Effector CD8-positive, alpha-beta T cell (primary cell): ENCODE measurements around the gene PDIK1L.

Experiments used
- DNase-seq: peaks from one replicate; lab custom pipeline; 2025; lab: John Stamatoyannopoulos, UW
- total RNA-seq, 4 experiments: gene quantifications; one replicate each; lab custom pipeline; 2026; lab: John Stamatoyannopoulos, UW

The PDIK1L gene
- total RNA-seq = 31.0 to 66.7 (median 43.3) reads per million in 4 experiments

DNA sequence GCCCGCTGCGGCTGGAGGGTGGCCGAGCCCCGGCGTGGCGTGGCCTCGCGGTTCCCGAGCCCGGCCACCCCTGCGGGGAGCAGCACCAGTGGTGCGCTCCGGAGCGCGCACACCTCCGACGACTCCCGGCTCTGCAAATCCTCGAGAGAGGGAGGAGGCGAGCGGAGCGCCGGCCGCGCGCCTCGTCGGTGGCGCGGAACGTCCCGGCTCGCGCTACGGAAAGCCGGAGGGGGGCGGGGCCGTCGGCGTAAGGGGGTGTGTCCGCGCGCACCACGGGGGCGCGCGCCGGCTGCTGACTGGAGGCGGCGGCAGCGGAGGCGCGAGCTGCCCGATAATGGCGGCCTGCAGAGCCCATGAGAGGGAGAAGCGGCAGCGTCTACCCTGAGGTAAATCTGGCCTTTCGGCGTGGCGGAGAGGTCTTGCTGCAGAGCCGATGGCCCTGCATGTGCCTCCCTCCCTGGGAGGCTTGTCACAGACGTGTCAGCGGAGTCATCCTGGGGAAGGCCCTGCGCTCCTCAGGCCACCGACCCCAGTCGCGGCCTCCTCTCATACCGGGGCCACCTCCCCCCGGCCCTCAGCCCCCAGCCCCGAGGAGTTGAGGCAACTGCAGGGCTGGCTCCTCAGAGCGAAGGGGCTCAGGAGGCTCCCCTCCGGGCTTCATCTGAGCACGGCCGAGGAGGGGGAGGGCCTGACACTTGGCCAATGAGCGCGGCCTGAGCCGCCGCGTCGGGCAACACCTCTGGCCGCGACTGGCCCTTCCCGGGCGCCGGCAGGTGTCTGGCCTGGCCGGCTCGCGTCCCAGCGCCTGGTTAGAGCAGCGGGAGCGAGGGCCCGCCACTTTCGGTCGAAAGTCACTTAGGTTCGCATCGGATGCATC is at the start of gene PDIK1L:
TSS of gene PDIK1L (plus strand) at position 295 of the 877 bp plus-strand sequence. CDS start 2,485 bp downstream, outside the sequence.
- peak; percentile 91 for DNase-seq

DNA sequence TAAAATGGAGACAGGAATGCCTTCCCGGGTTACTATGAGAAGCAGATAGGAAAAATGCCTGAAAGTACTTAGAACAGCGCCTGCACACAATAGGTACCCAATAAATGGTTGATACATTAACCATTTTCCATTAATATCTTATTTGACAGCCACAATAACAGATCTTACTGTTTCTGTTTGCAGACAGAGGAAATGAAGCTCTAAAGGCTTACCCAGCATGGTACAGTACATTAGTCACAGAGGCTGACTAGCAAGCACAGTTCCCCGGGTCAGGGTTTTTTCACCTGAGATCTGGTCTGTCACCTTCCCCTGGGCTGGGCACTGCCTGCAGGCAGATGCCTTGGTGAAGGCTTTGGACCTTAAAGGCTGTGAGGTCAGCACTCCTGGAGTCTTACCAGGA is 47.1 kb upstream of the PDIK1L start:
- DNase-seq = no peak

DNA sequence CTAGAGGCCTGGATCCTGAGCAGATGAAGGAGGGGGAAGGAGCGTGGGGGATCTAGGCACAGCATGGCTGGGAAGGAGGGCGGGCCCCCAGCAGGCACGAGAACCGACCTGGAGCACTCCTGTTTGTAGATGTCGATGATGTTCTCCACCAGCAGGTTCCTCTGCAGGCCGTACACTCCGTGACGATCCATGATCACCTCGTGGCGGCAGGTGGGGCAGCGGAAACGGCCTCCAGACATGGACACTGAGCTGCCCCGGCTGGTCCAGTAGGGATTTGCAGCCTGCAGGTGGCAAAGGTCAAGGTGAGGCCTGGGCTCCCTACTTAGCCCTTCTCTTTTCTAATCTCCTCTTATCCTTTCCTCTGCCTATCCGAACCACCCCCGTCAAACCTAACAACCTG is 45.5 kb upstream of the PDIK1L start:
- DNase-seq = no peak

DNA sequence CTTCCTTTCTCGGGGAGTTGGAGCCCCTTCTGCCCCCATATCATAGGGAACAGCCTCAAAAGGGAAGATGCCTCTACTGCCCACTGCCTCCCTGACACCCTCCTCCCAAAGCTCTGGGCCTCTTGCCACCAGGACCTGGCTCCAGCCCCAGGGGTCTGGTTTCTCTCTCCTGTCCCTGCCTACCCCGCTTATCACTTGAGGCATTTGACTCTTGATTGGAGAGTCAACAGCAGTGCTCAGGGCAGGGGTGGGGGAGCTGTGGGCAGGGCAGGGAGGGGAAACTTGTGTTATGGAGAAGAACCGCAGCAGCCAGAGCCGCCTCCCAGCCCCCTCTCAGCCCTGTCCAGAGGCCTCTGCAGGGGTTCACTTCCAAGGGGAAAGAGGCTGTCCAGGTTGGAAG is 44.8 kb upstream of the PDIK1L start:
- DNase-seq = no peak

DNA sequence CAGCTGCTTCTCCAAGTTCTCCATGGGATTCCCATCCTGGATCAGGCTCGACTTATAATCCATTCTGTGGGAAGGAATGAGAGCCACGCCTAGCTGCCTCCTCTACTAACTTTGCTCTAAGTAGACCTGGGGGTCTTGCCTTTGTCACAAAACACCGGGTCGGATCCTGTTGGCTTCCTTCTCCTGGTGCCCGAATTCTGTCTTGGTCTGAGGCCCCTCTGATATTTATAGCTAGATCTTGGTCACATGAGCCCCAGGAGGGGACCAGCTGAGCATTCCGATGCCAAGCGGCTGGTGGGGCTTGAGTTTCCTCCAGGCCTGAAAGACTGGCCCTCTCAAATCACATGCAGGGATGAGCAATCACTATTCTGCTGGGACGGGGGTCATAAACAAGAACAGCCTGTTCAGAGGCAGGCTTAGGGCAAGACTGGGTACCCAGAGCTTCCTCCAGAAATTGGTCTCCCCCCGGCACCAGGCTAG is 44.2 kb upstream of the PDIK1L start, which contains the start of gene TRIM63:
TSS of gene TRIM63 (minus strand) at position 199 of the 480 bp plus-strand sequence. CDS start at position 63, 136 bp downstream.
- no peak for DNase-seq

DNA sequence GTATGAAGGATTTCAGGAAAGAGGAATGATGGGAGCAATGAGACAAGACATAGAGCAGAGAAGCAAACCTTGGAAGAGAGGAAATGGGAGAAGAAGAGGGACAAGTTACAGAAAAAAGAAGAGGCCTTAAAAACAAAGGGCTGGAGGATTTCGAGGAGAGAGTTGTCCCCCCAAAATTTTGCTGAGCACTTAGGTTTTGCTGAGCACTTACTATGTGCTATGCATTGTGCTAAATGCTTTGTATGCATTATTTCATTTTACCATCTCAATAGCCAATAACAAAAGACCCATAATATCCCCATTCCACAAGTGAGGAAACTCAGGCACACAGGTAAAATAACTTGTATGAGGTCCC is 41.7 kb upstream of the PDIK1L start:
- DNase-seq = no peak

DNA sequence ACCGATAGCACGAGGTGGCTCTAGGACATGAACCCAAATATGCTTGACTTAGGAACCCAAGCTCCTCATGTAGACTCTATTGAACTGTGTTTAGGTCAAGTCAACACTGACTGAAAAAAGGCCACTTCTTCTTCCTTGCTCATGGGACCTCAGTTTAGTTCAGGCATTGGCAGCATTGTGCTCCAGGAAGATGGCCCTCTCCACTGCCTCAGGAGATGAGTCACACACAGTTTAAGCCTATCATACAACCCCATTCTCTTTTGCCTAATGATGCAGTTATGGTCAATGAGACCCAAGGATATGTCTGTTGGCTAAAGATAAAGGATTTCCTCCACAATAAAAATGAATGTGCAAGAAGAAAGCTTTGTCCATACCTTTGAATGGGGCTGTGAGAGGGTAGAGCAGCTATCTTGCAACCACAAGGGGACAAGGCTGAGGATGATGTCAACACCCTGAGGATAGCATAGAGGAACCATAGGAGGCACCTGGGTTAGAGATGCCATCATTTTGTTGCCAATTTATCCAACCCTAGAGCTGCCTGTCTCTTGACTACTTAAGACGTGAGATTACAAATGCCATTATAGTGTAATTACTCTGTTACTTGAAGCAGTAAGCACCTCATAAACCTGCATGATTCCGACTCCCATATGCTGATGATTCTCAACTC is 41.2 kb upstream of the PDIK1L start:
- no peak for DNase-seq

DNA sequence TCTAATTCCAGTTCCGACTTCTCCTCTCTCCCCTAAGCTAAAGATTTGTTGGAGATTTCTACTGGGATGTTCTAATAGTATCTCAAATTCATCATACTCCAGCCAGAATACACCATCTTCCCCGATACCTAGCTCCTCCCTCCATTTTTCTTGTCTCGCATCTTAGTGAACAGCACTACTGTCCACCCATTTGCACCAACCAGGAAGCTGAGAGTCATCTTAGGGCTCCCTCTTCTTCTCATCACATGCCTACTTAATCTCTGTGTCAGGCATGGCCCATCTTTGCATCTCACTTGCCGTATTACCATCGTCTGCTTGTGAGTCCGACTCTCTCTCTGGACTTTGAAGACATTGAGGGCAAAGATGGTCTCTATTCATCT is 40.7 kb upstream of the PDIK1L start:
- no peak for DNase-seq

DNA sequence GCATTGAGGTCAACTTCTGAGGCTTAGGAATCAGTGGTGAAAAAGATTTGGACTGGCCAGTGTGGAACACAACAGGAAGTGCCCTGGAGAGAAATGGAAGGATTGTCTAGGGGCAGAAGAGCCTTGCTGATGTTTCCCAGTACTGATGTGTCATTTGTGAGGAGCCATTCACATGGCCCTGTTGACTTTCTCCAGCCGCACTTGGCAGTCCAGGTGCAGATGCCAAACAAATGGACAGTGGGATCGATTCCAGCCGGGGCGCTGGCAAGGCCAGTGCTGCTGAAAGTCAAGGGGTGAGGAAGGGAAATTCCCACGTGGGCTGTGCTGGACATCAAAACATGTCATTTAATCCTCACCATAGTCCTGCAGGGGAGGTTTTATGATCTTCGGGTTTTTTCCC is 39.3 kb upstream of the PDIK1L start:
- DNase-seq = no peak

DNA sequence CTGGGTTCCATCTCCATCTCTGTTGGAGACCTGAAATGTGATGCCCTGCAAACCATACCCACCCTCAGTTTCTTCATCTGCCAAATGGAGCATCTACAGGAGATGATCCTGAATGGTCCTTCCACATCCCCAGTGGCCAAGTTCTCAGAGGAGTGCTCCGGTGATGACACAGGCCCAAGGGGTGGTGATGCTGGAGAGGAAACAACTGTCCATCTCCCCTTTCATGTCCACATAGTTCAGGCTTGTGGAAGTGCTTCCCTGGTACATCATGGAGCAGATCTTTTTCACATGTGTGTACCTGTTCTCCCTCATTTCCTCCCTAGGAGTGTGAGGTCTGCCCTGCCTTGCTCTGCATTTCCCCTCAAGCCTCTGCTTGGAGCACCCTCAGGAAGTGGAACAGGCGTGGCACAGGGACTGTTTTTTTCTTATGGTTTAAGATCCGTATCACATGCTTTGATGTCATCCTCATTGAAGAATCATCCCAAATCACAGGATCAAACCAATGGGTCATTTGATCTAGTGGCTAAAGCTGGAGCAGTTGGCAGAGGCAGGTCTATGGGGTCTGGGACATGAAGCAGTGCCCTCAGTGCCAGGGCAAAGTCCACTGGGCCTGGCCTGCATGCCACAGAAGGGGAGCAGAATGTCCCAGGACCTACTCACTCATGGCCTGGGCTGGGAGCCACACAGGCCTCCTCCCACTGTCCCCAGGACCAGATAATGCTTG is 36.0 kb upstream of the PDIK1L start:
- no peak for DNase-seq

DNA sequence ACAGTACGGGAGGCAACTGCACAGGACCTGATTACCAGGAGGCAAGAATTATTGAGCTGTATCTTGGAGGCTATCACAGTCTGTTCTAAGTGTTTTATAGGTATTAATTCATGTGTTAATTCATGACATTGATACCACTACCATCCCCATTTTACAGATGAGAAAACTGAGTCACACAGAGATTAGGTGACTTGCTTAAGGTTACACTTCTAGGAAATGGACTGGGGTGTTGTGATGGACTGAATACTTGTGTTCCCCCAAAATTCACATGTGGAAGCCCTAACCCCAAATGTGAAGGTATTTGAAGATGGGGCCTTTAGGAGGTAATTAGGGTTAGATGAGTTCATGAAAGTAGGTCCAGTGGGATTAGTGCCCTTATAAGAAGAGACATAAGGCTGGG is 34.1 kb upstream of the PDIK1L start:
- no peak for DNase-seq

DNA sequence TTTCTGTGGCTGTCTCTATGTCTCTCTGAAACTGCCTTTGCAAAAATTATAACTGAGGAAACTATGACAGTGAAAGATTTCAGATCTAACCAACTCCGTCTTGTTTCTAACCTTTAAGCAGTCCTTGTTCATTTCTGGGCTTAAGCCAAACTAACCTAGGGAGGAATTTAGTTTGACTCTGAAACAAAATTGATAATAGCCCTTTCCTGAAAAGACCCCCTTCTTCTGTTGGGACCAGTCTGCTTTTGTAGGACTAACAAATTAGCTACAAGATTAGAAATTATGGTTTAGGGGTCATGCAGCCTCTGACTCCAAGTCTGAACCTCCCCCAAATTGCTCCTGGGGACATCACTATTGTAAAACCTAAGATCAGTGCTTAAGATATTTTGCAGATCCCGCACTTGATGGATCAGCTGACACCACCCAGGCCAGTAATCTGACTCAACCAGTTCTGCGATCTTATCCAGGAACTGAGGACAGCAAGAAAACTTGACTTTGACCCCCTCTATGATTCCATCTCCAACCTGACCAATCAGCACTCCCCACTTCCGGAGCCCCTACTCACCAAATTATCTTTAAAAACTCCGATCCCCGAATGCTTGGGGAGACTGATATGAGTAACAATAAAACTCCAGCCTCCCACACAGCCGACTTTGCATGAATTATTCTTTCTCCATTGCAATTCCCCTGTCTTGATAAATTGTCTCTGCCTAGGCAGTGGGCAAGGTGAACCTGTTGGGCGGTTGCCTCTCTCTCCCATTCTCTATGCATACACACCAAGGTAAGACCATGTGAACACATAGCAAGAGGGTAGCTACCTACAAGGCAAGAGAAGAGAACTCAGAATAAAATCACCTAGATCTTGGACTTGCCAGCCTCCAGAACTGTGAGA is 33.1 kb upstream of the PDIK1L start:
- DNase-seq = no peak

DNA sequence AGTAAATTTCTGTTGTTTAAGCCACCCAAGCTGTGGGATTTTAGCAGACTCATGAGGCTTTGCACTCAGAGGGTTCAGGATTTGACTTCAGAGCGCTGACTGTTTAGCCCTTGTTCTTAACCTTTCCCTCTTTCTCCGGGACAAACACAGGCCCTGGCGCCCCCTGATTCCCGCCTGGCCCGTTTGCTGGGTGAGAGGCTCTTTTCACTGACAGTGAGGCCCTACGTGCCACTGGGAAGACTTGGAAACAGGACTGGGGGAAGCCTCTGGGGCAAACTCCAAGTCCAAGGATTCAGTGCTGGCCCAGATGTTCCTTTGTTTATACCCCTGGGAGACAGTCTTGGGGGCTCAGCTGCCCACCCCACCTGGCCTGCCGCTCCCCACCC is 32.5 kb upstream of the PDIK1L start:
- DNase-seq = no peak

DNA sequence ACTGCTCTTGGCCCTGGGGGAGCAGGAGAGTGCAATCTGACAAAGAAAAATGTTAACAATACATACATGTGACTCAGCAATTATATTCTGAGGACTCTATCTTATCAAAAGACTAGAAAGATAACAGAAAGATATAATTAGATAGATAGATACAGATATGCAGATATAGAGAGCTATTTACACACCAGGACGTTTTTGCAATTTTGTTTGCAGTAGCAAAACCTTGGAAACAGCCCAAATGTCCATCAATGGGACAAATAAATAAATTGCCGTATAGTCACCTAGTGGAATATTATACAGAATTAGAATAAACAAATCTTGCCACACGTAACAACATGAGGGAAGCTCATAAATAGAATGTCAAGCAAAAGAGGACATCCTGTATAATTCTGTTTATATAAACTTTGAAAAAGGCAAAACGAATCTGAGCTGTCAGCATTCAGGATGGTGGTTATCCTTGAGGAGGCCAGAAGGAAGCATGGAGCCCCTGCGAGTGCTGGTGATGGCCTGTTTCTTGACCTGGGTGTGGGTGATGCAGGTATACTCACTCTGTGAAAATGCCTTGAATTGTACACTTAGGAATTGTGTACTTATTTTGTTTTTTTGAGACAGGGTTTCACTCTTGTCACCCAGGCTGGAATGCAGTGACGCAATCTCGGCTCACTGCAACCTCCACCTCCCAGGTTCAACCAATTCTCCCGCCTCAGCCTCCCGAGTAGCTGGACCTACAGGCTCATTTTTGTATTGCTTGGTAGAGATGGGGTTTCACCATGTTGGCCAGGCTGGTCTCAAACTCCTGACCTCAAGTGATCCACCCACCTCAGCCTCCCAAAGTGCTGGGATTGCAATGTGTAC is 31.4 kb upstream of the PDIK1L start:
- no peak for DNase-seq

DNA sequence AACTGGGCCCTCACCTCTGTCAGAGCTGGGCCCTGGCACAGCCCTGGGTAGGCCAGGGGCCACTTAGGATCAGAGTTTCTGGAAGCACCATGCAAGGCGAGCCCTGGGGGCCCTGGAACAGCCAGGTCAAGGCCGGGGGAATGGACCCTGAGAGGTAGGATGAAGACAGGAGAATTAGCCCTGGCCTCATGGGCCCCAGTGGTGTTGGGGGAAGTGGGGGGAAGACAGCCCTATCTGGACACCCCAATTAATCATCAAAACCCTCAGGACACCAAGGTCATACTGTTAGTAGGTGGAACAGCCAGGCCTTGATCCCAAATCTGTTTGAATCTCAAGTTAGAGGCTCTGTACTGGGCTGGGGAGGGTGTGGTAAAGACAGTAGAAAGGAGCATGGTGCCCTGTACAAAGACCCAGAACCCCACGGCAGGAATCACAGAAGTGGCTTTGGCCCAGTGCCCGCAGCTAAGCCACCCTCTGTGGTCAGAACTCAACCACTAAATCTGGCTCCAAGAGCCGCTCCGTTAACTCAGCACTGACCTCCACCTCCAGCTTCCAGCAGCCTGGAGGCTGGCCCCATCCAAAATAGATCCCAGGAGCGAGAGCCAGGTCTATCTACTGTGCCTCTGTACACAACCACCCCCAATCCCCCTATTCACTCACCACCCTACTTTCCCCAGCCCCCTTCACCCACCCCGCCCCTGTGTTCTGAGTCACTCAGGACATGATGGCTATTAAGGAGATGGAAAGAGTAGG is 30.2 kb upstream of the PDIK1L start:
- no peak for DNase-seq

DNA sequence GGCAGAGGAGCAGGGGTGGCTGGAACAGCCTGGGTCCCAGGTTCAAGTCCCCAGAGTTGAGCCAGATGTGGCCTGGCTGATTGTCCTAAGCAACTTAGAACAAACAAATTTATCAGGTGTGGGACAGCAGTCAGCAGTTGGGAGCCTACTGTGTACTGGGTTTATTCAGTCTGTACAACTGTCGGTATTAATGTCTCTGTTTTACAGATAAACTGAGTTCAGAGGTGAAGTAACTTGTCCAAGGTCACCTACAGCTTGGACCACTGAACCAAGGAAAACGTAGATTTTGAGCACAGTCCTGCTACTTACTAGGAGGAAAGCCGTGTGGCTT is 29.6 kb upstream of the PDIK1L start:
- no peak for DNase-seq

DNA sequence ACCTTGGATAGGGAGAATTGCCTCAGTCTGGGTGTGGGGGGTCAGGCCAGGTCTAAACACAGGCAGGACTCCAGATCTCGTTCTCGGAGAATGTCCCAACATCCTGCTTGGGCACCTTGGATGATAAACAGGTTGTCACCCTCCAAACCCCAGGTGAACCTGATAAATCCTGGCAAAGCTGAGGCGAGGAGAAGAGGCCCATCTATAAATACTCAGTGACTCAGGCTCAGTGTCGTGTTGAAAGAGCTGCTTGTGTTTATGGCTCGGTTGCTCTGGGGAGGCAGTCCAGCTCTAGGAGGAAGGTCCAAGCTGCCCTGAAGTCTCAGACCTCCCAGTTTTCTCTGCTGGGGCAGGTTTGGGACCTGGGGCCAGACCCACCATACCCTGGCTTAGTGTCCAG is 28.4 kb upstream of the PDIK1L start:
- no peak for DNase-seq

DNA sequence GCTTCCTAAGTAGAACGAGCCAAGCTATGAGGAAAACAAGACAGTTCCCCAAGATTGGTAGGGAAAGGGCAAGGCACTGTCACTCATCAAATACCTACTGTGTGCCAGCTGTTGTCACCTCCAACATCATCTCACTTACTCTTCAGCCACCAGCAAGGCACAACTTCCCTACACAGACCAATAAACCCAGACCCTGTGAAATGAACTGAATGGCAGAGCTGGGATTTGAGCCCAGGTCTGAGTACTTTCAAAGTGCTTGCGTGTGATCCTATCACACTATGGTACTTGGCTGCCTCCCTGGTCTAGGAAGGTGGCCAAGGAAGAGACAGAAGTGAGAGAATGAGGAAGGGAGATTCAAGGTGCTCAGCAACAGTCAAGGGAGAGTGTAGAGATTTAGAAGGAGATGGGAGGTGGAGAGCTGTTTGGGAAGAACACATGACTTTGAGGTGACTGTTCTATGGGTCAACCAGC is 27.5 kb upstream of the PDIK1L start:
- DNase-seq = no peak

DNA sequence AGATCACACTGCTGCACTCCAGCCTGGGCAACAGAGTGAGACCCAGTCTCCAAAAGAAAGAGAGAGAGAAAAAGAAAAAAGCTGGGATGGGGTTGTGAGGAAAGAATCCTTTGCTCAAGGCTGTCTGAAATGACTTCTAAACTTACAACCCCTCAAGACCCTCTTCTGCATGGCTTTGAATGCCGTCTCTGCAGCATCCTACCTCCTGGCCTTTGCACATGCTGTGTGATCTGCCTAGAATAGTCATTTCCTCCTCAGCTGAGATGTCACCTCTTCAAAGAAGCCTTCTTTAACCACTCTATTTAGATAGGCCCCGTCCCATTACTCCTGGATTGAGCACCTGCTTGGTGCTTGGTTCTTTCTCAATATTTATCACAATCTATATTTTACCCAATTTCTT is 26.8 kb upstream of the PDIK1L start:
- DNase-seq = no peak

DNA sequence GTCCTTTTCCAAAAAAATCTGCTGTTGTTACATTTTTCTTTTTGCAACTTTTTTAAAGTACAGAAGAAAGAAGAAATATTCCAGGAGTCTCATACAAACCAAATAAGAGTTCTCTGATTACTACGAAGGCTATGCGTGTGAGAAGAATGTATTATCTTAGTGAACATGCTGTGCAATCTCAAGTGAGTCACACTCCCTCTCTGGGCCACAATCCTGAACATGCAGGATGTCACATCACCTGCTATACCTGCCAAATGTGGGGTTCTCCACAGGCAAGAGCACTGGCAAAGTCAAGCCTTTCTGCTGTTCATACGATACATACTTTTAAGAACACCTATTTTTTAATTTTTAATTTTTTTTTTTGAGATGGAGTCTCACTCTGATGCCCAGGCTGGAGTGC is 22.5 kb upstream of the PDIK1L start:
- DNase-seq = no peak
